GM21360 (cell line): ENCODE data around the gene TMEM164.

Experiments
- ATAC-seq: cut with Tn5 transposase; IDR thresholded peaks from one replicate; pipeline ENCODE4 v1.9.1; 2021; ENCODE audit warnings: mild to moderate bottlenecking, moderate library complexity; ENCODE audit not compliant: unreplicated experiment

Gene TMEM164

DNA sequence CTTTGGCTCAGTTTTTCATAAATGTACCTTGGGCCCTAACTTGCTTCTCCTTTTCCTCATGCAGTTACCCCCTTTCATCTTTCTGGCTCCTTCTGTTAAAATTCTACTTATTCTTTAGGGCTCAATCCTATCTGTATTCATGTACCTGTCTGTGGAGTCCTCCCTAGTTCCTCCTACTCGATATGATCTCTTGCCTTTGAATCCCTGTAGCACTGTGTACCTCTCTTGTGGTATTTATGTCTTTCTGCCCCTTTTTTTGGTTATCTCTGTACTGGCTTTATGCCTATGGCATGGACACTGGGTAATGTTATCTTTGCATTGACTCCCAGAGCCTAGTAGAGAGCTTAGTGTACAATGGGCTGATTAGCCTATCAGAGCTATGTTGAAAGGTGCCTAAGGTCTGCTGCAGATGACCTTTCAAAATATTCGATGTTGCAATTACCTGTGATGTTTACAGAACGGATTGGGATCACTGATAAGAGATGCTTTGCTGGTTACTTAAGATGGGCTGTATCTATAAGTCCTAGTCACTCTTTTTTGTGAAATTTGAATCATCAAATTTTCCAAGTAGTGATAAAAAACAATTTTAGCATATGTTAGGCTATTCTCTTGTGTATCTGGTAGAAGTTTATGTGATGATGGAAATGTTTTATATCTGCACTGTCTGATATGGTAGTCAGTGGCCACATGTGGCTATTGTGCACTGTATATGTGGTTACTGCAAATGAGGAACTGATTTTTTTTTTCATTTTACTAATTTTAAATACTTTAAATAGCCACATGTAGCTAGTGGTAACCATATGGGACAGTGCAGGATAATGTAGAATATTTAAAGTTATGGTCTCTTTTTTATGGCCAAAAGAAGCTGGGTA is 33.5 kb downstream of the TMEM164 start:
- no peak for ATAC-seq

DNA sequence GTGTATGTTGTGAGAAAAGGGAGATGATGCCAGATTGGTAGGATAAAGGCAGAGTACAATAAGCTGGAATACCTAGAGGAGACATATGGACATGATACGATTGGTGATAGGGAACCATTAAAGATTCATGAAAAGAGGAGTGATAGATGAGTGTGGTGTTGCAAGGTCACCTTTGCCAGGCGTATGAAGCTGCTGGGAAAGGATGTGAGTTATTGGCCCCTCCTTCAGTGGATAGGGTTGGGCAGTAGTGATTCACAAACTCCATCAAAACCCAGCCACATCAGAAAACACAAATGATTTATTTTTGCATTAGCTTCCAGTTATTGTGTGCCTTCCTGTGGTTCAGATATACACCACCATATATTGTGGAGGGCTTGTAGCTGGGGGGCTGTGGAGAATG is 34.3 kb downstream of the TMEM164 start:
- no peak for ATAC-seq

DNA sequence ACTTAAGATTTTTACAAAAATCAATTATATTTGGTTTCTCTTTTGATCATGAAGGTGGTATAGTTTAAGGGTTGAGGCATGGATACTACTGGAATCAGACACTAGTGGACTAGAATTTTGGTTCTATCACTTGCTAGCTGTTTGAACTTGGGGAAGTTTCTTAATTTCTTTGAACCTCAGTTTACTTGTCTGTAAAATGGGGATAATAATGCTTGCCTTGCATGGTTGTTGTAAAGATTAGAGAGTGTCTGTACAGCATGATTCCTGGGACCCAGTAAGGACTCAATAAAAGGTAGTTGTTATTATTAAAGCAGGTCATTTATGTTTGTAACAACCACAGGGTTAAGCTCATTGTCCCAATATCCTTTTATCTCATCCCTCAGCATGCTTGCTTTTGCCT is 36.0 kb downstream of the TMEM164 start:
- no peak for ATAC-seq

DNA sequence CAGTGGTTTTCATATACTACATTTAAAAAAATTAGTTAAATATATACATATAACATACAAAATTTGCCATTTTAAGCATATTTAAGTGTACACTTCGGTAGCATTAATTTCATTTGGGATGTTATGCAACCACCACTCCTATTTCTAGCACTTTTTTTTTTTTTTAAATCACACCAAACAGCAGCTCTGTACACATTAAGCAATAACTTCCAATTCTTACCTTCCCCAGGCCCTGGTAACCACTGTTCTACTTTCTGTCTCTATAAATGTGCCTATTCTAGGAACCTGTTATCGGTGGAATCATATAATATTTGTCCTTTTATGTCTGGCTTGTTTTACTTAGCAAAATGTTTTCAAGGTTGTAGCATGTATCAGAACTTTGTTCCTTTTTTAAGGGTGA is 39.1 kb downstream of the TMEM164 start:
- ATAC-seq = no peak

DNA sequence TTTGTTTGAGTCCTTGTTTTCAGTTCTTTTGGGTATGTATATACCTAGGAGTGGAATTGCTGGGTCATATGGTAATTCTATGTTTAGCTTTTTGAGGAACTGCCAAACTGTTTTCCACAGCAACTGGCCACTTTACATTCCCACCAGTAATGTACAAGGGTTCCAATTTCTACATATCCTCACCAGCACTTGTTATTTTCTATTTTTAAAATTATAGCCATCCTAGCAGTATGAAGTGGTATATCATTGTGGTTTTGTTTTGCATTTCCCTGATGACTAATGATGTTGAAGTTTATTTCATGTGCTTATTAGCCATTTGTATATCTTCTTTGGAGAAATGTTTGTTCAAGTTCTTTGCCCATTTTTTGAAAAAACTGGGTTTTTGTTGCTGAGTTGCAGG is 39.6 kb downstream of the TMEM164 start:
- ATAC-seq = no peak

DNA sequence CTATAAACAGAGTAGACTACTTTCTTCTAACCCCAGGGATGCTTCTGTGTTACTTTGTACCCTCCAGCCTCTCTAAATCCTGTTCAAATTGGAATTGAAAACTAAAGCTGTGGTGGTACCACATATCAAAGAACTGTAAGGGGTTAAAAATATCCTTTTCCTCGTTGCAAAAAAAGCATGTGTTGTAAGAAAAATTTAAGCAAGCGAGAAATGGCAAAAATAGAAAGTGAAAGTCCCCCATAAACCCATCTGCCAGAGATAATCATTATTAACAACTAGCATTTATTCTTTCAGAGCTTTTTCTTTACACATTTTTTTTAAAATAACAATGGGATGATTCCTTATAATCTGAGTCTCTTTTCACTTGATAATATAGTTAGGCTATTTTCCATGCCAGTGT is 40.6 kb downstream of the TMEM164 start:
- ATAC-seq = no peak

DNA sequence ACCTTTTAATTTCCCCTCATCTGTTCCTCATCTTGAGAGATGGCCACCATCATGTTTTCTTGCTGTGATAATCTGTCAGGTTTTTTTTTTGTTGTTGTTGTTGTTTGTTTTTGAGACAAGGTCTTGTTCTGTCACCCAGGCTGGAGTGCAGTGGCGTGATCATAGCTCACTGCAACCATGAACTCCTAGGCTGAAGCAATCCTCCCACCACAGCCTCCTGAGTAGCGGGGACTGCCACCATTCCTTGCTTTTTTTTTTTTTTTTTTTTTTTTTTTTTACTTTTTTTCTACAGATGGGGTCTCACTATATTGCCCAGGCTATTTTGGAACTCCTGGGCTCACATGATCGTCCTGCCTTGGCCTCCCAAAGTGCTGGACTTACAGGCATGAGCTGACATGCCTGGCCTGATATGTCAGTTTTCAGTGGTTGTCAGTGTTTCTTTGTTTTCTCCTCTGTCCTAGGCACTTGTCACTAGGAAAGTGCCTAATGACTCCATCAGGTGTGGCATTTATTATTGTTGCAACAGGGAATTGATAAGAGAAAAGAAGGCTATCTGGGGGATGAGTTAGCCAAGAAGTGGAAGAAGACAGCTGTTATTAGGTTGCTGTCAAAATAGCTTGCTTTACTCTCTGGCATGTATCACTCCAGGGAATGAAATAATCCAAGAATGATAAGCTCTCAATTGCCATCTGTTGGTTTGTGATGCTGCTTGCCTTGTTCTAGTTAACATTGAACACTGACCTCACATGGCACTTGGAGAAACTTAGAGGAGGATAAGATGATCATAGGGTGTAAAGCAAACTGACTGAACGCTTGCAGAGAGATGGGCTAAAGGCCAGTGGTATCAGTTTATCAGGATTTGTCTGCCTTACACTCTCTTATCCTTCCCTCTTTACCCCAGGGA is 41.7 kb downstream of the TMEM164 start:
- ATAC-seq = no peak

DNA sequence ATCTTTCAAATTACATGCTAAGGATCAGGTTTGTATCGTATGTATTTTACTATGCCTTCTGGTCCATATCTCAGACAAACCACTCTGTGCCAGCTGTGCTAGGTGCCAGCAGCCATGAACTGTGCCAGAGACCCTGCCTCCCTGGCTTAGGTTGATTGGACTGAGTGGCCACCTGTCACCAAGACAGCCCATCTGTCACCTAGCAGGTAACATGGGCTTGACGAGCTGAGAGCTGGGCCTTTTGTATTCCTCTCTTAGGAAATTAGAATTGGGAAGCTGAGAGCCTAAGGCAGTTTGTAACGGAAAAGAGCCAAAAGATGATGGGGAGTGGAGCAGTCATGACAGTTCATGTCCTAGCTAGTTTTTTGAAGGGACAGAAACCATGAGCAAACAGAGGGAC is 42.5 kb downstream of the TMEM164 start:
- ATAC-seq = no peak

DNA sequence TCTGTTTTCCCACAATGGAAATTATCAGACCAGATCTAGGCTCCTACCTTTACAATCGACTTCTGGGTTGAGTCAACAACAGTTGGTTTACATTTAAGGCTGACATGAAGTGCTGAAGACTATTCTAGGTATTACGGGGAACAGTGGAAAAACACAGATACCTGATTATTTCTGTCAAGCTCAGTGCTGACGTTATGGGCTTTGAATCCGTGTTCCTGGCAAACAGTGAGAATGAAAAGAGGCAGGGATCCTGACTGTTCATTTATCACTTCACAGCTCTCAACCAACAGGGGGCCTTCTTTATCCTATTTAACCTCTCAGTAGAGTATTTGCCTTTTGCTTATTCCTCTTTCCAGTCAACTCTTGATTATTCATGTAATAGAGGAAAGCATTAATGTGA is 43.1 kb downstream of the TMEM164 start:
- ATAC-seq = no peak

DNA sequence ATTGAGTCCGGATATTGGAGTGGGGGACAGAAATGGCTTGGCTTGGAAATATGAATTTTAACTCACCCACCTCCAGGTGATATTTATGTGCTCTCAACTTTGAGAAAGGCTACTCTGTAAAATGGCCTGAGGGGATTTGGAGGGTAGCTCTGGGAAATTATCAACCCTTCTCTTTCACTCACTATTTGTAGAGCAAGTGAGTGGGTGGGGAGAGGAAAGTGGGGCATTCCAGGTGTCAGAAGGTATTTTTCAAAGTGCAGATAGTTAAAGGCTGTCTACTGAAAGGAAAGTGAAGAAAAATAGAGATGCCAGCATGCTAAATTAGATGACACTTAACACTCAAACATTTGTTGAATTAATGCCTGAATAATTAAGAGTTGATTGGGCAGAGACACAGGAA is 44.1 kb downstream of the TMEM164 start:
- no peak for ATAC-seq

DNA sequence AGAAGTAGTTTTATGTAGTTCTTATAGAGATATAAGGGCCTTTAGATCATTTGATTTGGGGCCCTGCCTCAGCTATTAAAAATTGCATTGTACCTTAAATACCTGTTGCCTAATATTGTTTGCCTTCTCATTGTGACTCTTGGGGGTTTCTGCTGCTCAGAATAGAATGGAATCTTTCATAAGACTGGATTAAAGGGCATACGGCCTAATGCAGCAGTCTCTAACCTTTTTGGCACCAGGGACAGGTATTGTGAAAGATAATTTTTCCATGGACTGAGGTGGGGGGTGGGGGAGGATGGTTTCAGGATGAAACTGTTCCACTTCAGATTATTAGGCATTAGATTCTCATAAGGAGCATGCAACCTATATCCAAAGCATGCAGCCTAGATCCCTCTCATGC is 46.2 kb downstream of the TMEM164 start:
- ATAC-seq = no peak

DNA sequence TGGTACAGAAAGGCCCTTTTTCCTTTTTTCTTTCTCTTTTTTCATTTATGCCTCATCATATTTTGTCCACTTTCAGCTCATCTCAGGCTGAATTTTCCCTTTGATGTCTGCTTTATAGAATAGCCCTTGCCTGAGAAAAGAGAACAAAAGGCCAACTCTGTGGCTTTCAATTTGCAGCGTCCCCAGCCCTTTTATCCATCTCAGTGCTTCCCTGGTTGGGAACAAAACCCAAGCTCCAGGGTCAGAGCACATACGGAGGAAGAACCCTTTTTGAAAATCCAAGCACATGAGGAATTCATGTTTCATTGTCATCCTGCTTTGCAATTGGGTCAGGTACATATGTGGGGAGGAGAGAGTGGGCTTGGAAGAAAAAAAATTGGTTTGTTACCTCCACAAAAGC is 47.5 kb downstream of the TMEM164 start:
- no peak for ATAC-seq

DNA sequence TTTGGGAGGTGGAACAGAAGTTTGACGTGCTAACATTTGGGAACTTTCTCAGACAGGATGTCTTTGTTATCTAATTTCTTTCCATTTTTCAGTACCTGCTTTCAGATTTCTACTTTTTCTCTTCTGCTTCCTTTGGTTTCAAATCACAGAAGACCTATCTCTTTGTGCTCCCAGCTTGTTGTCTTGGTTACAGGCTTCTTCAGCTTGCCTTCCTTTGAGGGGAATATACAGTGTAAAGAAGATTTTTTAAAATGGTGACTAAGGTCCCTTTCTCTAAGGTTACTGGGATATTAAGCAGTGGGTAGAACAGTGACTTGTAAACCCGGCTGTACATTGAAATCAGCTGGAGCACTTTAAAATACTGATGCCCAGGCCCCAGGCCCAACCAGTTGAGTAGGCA is 48.0 kb downstream of the TMEM164 start:
- no peak for ATAC-seq

DNA sequence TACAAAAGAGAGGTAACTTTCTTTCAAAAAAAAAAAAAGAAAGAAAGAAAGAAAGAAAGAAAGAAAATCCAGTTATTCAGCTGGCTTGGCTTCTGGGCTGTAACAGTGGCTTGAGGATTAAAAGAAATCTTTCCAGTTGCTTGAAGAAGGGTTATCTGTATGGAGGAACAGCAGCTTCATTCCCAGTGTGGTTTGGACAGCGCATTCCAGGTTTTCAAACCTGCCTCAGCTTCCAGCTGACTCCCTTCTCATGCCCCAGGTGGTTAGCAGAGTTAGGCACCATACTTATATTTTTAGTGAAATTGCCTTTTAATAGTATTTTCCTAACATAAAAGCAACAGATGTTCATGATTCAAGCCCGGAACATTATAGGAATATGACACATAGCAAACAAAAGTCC is 48.6 kb downstream of the TMEM164 start:
- no peak for ATAC-seq

DNA sequence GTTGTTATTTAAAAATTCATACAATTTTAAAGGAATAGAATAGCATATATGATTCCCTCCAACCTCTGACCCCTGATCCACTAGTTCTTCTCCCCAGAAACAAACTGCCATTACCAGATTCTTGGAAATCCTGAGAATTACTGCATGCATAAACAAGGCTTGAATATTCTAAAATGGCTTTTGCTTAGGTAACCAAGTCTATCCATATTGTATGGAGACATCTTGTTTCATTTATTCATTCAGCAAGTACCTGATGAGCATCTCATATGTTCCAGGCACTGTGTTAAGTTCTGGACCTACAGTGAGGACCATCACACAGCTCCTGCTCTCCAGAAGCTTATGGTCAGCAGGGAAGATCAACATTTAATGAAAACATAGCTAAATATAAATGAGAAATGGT is 49.4 kb downstream of the TMEM164 start:
- ATAC-seq = no peak

DNA sequence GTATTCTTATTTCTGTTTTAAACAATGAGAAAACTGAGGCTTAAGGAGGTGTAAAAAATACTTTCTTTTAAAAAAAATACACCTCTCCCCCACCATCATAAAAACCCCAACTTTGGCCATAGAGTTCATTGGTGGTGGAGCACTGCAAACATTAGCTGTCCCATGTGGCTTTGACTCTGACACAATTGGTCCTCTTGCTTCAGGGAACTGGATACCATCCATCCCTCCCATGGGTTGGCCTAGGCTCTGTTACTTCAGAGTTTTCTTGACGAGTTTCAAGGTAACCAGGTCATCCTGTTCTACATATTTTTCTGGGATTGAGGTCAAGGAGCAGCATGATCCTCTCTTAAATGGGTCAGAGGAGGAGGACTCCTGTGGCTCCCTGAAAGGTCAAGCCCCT is 50.5 kb downstream of the TMEM164 start:
- ATAC-seq = no peak

DNA sequence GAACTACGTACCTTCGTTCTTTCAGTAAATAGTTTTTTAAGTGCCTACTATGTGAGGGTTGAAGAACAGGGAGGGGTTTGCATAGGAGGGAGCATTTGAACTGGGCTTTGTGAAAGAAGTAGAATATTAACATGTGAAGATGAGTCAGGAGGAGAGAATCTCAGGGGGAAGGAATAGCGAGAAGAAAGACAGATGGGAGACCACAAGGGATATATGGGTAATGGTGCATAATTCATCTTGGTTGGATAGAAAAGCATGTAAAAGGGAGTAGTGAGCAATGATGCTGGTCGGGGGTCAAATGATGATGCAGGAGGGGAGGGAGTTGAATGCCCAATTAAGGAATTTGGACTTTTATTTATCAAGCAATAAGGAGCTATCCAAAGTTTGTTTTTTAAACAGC is 52.7 kb downstream of the TMEM164 start:
- ATAC-seq = no peak

DNA sequence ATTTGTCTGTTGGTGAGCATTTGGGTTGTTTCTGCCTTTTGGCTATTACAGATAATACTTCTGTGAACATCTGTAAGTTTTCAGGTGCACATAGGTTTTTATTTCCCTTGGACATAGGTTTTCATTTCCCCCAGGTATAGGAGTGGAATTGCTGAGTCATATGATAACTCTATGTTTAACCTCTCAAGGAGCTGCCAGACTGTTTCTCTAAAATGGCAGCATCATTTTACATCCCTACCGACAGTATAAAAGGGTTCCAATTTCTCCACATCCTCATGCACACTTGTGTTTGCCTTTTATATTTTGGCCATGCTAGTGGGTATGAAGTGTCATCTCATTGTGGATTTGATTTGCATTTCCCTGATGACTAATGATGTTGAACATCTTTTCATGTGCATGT is 53.5 kb downstream of the TMEM164 start:
- ATAC-seq = no peak

DNA sequence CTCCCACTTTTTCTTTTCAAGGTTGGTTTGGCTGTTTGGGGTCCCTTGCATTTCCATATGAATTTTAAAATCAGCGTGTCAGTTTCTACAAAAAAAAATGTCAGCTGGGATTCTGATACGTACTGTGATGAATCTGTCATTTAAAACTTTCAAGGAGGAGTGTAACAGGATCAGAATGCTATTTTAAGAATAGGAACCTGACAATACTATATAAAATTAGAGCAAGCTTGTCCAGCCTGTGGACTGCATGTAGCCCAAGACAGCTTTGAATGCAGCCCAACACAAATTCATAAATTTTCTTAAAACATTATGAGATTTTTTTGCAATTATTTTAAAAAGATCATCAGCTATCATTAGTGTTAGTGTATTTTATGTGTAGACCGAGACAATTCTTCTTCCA is 56.5 kb downstream of the TMEM164 start:
- no peak for ATAC-seq

DNA sequence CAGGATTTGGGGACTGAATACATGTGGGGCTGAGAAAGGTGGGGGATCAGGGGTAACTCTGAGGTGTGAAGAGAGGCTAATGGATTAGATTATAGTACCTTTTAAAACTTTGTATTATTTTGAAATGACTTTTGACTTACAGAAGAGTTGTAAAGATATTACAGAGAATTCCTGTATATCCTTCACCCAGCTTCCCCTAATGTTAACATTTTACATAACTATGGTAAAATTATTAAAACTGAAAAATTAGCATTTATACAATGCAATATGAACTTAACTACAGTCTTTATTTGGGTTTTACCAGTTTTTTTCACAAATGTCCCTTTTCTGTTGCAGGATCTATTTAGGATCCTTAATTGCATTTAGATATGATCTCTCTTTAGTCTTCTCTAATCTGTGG is 57.4 kb downstream of the TMEM164 start:
- no peak for ATAC-seq

DNA sequence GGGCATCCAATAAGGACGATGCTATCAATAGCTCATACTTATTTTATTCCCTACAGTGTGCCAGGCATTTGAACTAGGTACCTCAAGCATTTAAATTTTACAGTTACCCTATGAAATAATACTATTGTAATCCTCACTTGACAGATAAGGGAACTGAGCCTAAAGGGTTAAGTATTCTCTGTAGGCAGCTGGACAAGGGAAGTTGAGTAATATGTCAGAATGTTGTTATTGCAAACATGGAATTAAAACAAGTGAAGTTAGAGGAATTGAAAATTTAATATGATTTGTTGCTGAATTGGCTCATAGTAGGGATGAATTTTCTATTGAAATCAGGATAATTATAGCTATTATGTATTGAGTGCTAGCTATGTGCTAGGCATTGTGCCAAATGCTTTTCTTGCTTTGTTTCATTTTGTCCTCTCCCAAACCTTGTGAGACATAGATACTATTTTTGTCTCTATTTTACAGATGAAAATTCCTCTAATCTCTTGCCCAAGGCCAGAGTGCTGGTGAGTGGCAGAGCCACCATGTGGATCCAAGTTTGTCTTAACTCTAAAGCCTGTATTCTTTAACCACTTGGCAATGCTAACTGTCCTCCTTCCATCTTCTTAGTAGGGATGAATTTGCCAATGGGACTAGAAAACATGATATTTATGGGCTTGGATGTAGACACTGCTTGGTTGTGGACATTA is 58.1 kb downstream of the TMEM164 start:
- ATAC-seq = no peak

DNA sequence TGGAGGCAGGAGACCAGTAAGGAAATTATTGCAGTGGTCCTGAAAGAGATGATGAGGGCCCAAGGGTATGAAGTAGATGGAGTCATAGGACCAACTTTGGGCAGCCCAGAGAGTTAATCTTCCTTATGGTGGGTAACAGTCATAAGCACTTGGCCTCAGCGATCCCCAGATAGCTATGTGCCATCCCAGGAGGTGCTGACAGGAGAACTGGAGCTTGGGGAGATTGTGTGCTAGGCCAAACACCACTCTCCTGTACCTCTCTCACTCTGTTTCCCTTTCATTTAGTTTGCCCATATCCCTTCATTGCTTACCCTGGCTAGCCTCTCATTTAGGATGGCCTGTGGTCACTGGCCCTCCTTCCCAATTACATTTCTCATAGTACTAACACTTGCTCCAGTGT is 60.0 kb downstream of the TMEM164 start:
- no peak for ATAC-seq
